HepG2 (cell line): Measurements from ENCODE around the gene NDUFB10. TPM values are rescaled to one million over a fixed set of nuclear protein-coding genes. Genes with fewer than 3 reads are reported as not detected.

Experiments
- ATAC-seq: fragments of 200-7000 bp; cut with Tn5 transposase; 3 replicates; pipeline ENCODE4 v1.9.1; 2020; ENCODE audit warnings: mild to moderate bottlenecking, moderate library complexity
- Bru-seq: library from RNA; stranded (reverse); fragments of 400-500 nt; gene quantifications from one replicate; lab custom pipeline; 2021; lab: Mats Ljungman, UMichigan
- BruChase-seq, 2 experiments: library from RNA; stranded (reverse); fragments of 400-500 nt; gene quantifications; one replicate each; lab custom pipeline; 2021; lab: Mats Ljungman, UMichigan
- BruUV-seq: library from RNA; stranded (reverse); fragments of 400-500 nt; replicated peaks from 2 replicates; lab custom pipeline; 2021; lab: Mats Ljungman, UMichigan
- CTCF ChIA-PET: fragments of 300-600 bp; formaldehyde crosslinking; extraction: SDS; loops from one replicate; lab custom pipeline; 2021; ENCODE audit warnings: low total read pairs, inconsistent platforms, low intra/inter-chr PET ratio; lab: Yijun Ruan, JAX
- POLR2A ChIA-PET: fragments of 350-600 bp; sonication (Branson Sonifier 250); formaldehyde crosslinking; loops from one replicate; lab custom pipeline; 2020; ENCODE audit warnings: antibody characterized with exemption, inconsistent platforms; lab: Yijun Ruan, JAX
- DNase-seq: peaks from one replicate; pipeline ENCODE4 v3.0.0-alpha.2; 2015; ENCODE audit warnings: low spot score
- FAIRE-seq: peaks from 3 replicates; lab custom pipeline; 2011; peaks lifted over from hg19 to GRCh38; lab: Jason Lieb, UNC
- H2AFZ ChIP-seq: one replicate; pipeline ENCODE4 v1.6.1; 2011; ENCODE audit warnings: low read length, inconsistent platforms
- H3K27ac ChIP-seq: fragments of 300-600 bp; 3 replicates; pipeline ENCODE4 v1.8.0; 2011; ENCODE audit warnings: mixed run types, mild to moderate bottlenecking, mixed read lengths, low read length, inconsistent platforms; ENCODE audit not compliant: insufficient read depth; ENCODE audit errors: extremely low read length
- H3K27me3 ChIP-seq, 2 experiments: fragments of 200-600 bp in 1 of 2; 2 replicates in 1 of 2; 3 replicates in 1 of 2; pipeline versions ENCODE4 v1.6.0 to v1.8.0; 2011; ENCODE audit warnings: low read length in 2 of 2, mild to moderate bottlenecking in 2 of 2, moderate library complexity in 2 of 2, inconsistent platforms in 1 of 2; ENCODE audit not compliant: insufficient read depth in 2 of 2, control insufficient read depth in 1 of 2
- H3K36me3 ChIP-seq, 2 experiments: fragments of 200-600 bp in 1 of 2; replicated peaks in 1 of 2; 2 replicates in 1 of 2; 3 replicates in 1 of 2; pipeline versions ENCODE4 v1.5.1 to v1.8.0; 2011; ENCODE audit warnings: low read length in 2 of 2, inconsistent platforms in 1 of 2; ENCODE audit not compliant: insufficient read depth in 2 of 2, control insufficient read depth in 1 of 2
- H3K4me1 ChIP-seq: 2 replicates; pipeline ENCODE4 v1.5.1; 2012; ENCODE audit warnings: low read length, inconsistent platforms; ENCODE audit not compliant: insufficient read depth
- H3K4me2 ChIP-seq: 2 replicates; pipeline ENCODE4 v1.6.0; 2011; ENCODE audit warnings: low read depth, low read length, inconsistent platforms
- H3K4me3 ChIP-seq, 3 experiments: fragments of 200-600 bp in 1 of 3; sonication (generic), shearing (Covaris generic) in 1 of 3; replicated peaks in 1 of 3; 2 replicates each; pipeline ENCODE4 v1.5.1; 2011 to 2016; ENCODE audit warnings: low read length in 3 of 3, inconsistent platforms in 2 of 3, low read depth in 2 of 3, mild to moderate bottlenecking in 2 of 3, control low read depth in 1 of 3, mixed read lengths in 1 of 3; ENCODE audit not compliant: insufficient read depth in 1 of 3
- H3K79me2 ChIP-seq: one replicate; pipeline ENCODE4 v1.6.1; 2011; ENCODE audit warnings: low read length, inconsistent platforms; ENCODE audit not compliant: insufficient read depth
- H3K9ac ChIP-seq: 2 replicates; pipeline ENCODE4 v1.6.0; 2011; ENCODE audit warnings: mild to moderate bottlenecking, low read depth, low read length, inconsistent platforms; ENCODE audit not compliant: insufficient read depth
- H3K9me3 ChIP-seq: 2 replicates; pipeline ENCODE4 v1.5.1; 2012; ENCODE audit warnings: mild to moderate bottlenecking, low read length
- H4K20me1 ChIP-seq: 2 replicates; pipeline ENCODE4 v1.6.0; 2011; ENCODE audit warnings: inconsistent platforms, mild to moderate bottlenecking, low read length, moderate library complexity; ENCODE audit not compliant: insufficient read depth
- HDAC2 ChIP-seq: sonication (generic); formaldehyde crosslinking; IDR thresholded peaks from 2 replicates; pipeline ENCODE4 v1.4.0; 2020; ENCODE audit warnings: missing genetic modification reagents
- MAF1 ChIP-seq: sonication (generic); formaldehyde crosslinking; IDR thresholded peaks from 2 replicates; pipeline ENCODE4 v1.5.0; 2020; ENCODE audit warnings: missing genetic modification reagents, borderline replicate concordance
- MAFF ChIP-seq: IDR thresholded peaks from 2 replicates; pipeline ENCODE4 v1.6.1; 2011; ENCODE audit warnings: low read depth, low read length, improper control_type of control experiment
- MED13 ChIP-seq: sonication (generic); formaldehyde crosslinking; IDR thresholded peaks from 2 replicates; pipeline ENCODE4 v1.5.0; 2020; ENCODE audit warnings: missing genetic modification reagents
- NFRKB ChIP-seq: fragments of 450-650 bp; IDR thresholded peaks from 2 replicates; pipeline ENCODE4 v1.6.1; 2017
- PHF5A ChIP-seq: IDR thresholded peaks from one replicate; pipeline ENCODE4 v1.6.1; 2018; ENCODE audit warnings: low read depth, missing genetic modification reagents; ENCODE audit not compliant: unreplicated experiment
- POLR2G ChIP-seq: fragments of 200-400 bp; formaldehyde crosslinking; IDR thresholded peaks from 2 replicates; pipeline ENCODE4 v1.6.1; 2018; ENCODE audit warnings: mild to moderate bottlenecking, low read depth, low read length, moderate library complexity
- SP5 ChIP-seq: IDR thresholded peaks from 2 replicates; pipeline ENCODE4 v1.6.1; 2016; ENCODE audit warnings: low read depth, borderline replicate concordance
- ZFP1 ChIP-seq: IDR thresholded peaks from 2 replicates; pipeline ENCODE4 v1.6.1; 2016
- ZNF20 ChIP-seq: sonication (generic); formaldehyde crosslinking; IDR thresholded peaks from 2 replicates; pipeline ENCODE4 v1.4.0; 2020; ENCODE audit warnings: mild to moderate bottlenecking, moderate library complexity, missing genetic modification reagents
- ZNF234 ChIP-seq: sonication (generic); formaldehyde crosslinking; conservative IDR thresholded peaks from 2 replicates; pipeline ENCODE4 v1.5.1; 2020; ENCODE audit warnings: mild to moderate bottlenecking, missing genetic modification reagents
- ZNF543 ChIP-seq: sonication (generic); formaldehyde crosslinking; IDR thresholded peaks from 2 replicates; pipeline ENCODE4 v1.4.0; 2020; ENCODE audit warnings: mild to moderate bottlenecking, missing genetic modification reagents
- ZNF556 ChIP-seq: sonication (generic); formaldehyde crosslinking; IDR thresholded peaks from 2 replicates; pipeline ENCODE4 v1.4.0; 2020; ENCODE audit warnings: mild to moderate bottlenecking, missing genetic modification reagents, borderline replicate concordance
- WGBS: methylation state at CpG from one replicate; pipeline ENCODE4 v1.1.6; 2017; ENCODE audit warnings: low lambda C conversion rate; 5-methylcytosine and 5-hydroxymethylcytosine counted together
- in situ Hi-C: cut with HindIII; loops from 2 replicates; pipeline ENCODE4 v1.10.0; 2017; ENCODE audit warnings: low pct_unique_long_range_greater_than_20kb; ENCODE audit not compliant: extremely low pct_ligation_motif_present
- intact Hi-C: fragments of 100-400 bp; cut with micrococcal nuclease; formaldehyde crosslinking; loops from one replicate; pipeline ENCODE4 v1.10.0; 2022; ENCODE audit not compliant: unreplicated experiment
- long read RNA-seq, 2 experiments: library from RNA in 1 of 2; library from polyadenylated mRNA in 1 of 2; stranded (forward) in 1 of 2; unstranded in 1 of 2; transcript quantifications; one replicate each; pipeline ENCODE4 v2.0.0, GENCODE V29; 2019 to 2022
- polyA minus RNA-seq, 3 experiments: library from RNA; depleted of rRNA, polyadenylated mRNA; stranded (reverse); fragments of >200 nt; gene quantifications; 2 replicates each; pipeline ENCODE4 v1.2.3, GENCODE V29; 2011; ENCODE audit warnings: low replicate concordance in 1 of 3
- polyA plus RNA-seq, 8 experiments: library from polyadenylated mRNA; depleted of rRNA in 3 of 8; stranded (reverse) in 7 of 8; unstranded in 1 of 8; fragments of >200 nt; fragmentation: Illumina TruSeq in 4 of 8; extraction: Trizol in 4 of 8; gene quantifications; 2 replicates each; pipeline versions ENCODE4 v1.2.1 to v1.2.3, GENCODE V29; 2011 to 2016; ENCODE audit warnings: low read depth in 4 of 8, missing spikeins in 1 of 8, mixed read lengths in 1 of 8; ENCODE audit not compliant: insufficient read depth in 1 of 8
- total RNA-seq, 5 experiments: library from RNA; depleted of rRNA; stranded (reverse); fragments of >200 nt; fragmentation: Illumina TruSeq; extraction: Trizol; gene quantifications; 2 replicates each; pipeline ENCODE4 v1.2.3, GENCODE V29; 2016; ENCODE audit warnings: low read depth in 1 of 5
- TF ChIP-seq, protein P1 (sequence below): sonication (generic); formaldehyde crosslinking; IDR thresholded peaks from 2 replicates; pipeline ENCODE4 v1.9.0; 2021; ENCODE audit warnings: missing genetic modification reagents, borderline replicate concordance
- TF ChIP-seq, protein P2 (sequence below): sonication (generic); formaldehyde crosslinking; IDR thresholded peaks from 2 replicates; pipeline ENCODE4 v1.4.0; 2020; ENCODE audit warnings: mild to moderate bottlenecking, low read depth, missing genetic modification reagents
- TF ChIP-seq, protein P3 (sequence below): sonication (generic); formaldehyde crosslinking; IDR thresholded peaks from 2 replicates; pipeline ENCODE4 v1.4.0; 2020; ENCODE audit warnings: missing genetic modification reagents

NDUFB10 gene
- 143 and 157 TPM in 2 replicates for total RNA-seq (2016; rRNA removed; fragmentation: Illumina TruSeq; extraction: Trizol)
- total RNA-seq (2016; cell fraction: cytosol; rRNA removed; fragmentation: Illumina TruSeq; extraction: Trizol; ENCODE audit: low read depth) = 74.8 and 95.4 TPM in 2 replicates
- 145 TPM in 2 replicates for total RNA-seq (2016; cell fraction: insoluble cytoplasmic fraction; rRNA removed; fragmentation: Illumina TruSeq; extraction: Trizol)
- total RNA-seq (2016; cell fraction: membrane; rRNA removed; fragmentation: Illumina TruSeq; extraction: Trizol) = 96.5 and 119 TPM in 2 replicates
- 52.6 and 56.0 TPM in 2 replicates for total RNA-seq (2016; cell fraction: nucleus; rRNA removed; fragmentation: Illumina TruSeq; extraction: Trizol)
- 68.6 and 73.7 TPM in 2 replicates for polyA plus RNA-seq (2011; rRNA removed)
- polyA plus RNA-seq (2011; cell fraction: cytosol; rRNA removed) = 111 and 159 TPM in 2 replicates
- polyA plus RNA-seq (2011; cell fraction: nucleus; rRNA removed) = 63.4 and 64.1 TPM in 2 replicates
- 74.9 and 80.6 TPM in 2 replicates for polyA plus RNA-seq (2012)
- 121 and 146 TPM in 2 replicates for polyA plus RNA-seq (2016; cell fraction: cytosol; fragmentation: Illumina TruSeq; extraction: Trizol; ENCODE audit: low read depth)
- polyA plus RNA-seq (2016; cell fraction: insoluble cytoplasmic fraction; fragmentation: Illumina TruSeq; extraction: Trizol; ENCODE audit: low read depth) = 185 and 203 TPM in 2 replicates
- polyA plus RNA-seq (2016; cell fraction: membrane; fragmentation: Illumina TruSeq; extraction: Trizol; ENCODE audit: low read depth) = 122 and 150 TPM in 2 replicates
- polyA plus RNA-seq (2016; cell fraction: nucleus; fragmentation: Illumina TruSeq; extraction: Trizol; ENCODE audit: insufficient read depth, low read depth) = 134 and 138 TPM in 2 replicates
- polyA minus RNA-seq (2011; rRNA and poly(A)+ RNA removed; ENCODE audit: low replicate concordance) = 54.4 and 101 TPM in 2 replicates
- 63.5 and 64.7 TPM in 2 replicates for polyA minus RNA-seq (2011; cell fraction: cytosol; rRNA and poly(A)+ RNA removed)
- 15.9 and 21.5 TPM in 2 replicates for polyA minus RNA-seq (2011; cell fraction: nucleus; rRNA and poly(A)+ RNA removed)
- percentile 69 among the genes with signal in this experiment for Bru-seq, nascent RNA
- BruChase-seq, experiment 1, labeled RNA remaining after a 6-hour chase = percentile 81 among the genes with signal in this experiment
- BruChase-seq, experiment 2, labeled RNA remaining after a 2-hour chase = percentile 62 among the genes with signal in this experiment
- long read RNA-seq, experiment 1, transcript NDUFB10-201 (4 exons, 705 nt) = major isoform, 124 of 137 reads
- long read RNA-seq, experiment 1, transcript NDUFB10-204 (4 exons, 628 nt) = minor isoform, 5 of 137 reads
- long read RNA-seq, experiment 1, partial matches to known transcripts = 1 of 137 reads
- long read RNA-seq, experiment 1, other reads (novel, unspliced or antisense) = 5 of 137 reads
- long read RNA-seq, experiment 2, transcript NDUFB10-202 (3 exons, 830 nt) = minor isoform, 88 of 256 reads
- long read RNA-seq, experiment 2, transcript NDUFB10-201 (4 exons, 705 nt) = major isoform, 139 of 256 reads
- long read RNA-seq, experiment 2, partial matches to known transcripts = 11 of 256 reads
- long read RNA-seq, experiment 2, other reads (novel, unspliced or antisense) = 11 of 256 reads

DNA sequence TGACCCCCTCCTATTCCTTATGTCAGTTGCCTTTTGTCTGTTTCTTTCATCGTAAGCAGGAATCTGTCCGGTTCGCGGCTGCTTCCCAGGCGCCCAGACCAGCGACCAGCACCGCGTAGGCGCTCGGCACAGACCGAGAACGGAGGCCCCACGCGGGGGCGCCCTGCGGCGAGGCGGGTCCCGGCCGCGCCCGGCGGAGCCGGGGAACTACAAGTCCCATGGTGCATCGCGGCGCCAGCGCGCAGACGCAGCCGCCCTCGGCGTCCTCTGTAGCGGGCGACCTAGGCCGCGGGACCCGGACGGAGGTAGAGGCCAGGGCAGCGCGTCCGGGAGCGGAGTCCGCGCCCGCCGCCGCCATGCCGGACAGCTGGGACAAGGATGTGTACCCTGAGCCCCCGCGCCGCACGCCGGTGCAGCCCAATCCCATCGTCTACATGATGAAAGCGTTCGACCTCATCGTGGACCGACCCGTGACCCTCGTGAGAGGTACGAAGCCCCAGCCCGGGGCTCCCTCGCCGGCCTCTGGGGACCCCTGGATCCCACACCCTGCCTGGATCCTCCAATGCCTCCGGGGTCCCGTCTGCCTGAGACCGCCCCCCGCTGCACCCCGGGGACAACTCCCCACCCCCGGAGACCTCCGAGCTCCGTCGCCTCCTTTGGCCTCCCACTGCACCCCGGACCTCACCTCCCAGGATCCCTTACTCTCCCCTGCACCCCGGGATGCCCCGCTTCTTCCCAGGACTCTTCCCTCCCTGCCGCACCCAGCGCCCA lies at the start of gene NDUFB10:
Gene NDUFB10, plus strand, starts transcription at position 270 of the 771 bp plus-strand sequence. Its CDS starts 87 bp downstream, at position 357.
- H3K36me3 ChIP-seq = peaks cover 3 to 19% of the 10 kb centered on the region in 2 experiments; a peak in 3 of 5 replicates
- ChIA-PET CTCF (no interaction called here), POLR2A (interaction anchor here (3.0 to 7.4 kb wide), 2 partner anchors 12 to 18 kb away, joined by 26 to 139 read pairs; partner anchors contain the start of genes MSRB1 and TBL3)
- WGBS = under 1% methylated on average over 43 of the region's 79 CpGs
- peaks cover 0 to 5% of the 10 kb centered on the region in 2 experiments; a peak in 3 of 5 replicates for H3K27me3 ChIP-seq
- peak within 1 kb of the TSS; percentile 65 for H2AFZ ChIP-seq
- in situ Hi-C loops = no loop called here
- H3K9ac ChIP-seq = peak within 1 kb of the TSS; percentile 94
- peaks cover 34% of the 10 kb centered on the region for H4K20me1 ChIP-seq
- BruUV-seq = no TSS peak
- H3K79me2 ChIP-seq = peaks cover 30% of the 10 kb centered on the region
- FAIRE-seq = no peak
- intact Hi-C loops = loop anchor here (2.0 kb wide), 1 partner anchor 19 kb away; no protein-coding TSS in a partner anchor
- H3K4me3 ChIP-seq = peak within 1 kb of the TSS; percentile 81 to 98 (median 94)
- H3K9me3 ChIP-seq = no peaks in the 10 kb centered on the region
- H3K4me1 ChIP-seq = peaks cover 51% of the 10 kb centered on the region
- peak; percentile 74 for ATAC-seq
- H3K27ac ChIP-seq = peak within 1 kb of the TSS; percentile 80
- peak; percentile 80 for DNase-seq
- H3K4me2 ChIP-seq = peak within 1 kb of the TSS; percentile 98
- TF ChIP-seq PHF5A (CRISPR knock-in tag) (no peak), SP5 (CRISPR knock-in tag) (no peak), MED13 (CRISPR knock-in tag) (no peak), MAF1 (CRISPR knock-in tag) (0 out of 2 replicates have a peak, but pooled peaks have one; percentile 63), ZNF20 (CRISPR knock-in tag) (no peak), NFRKB (no peak), MAFF (no peak), ZFP1 (no peak), HDAC2 (peak; percentile 57; the same call in 1 of the 2 replicates), POLR2G (peak; percentile 98), ZNF556 (peak; percentile 82; the same call in 1 of the 2 replicates), ZNF543 (CRISPR knock-in tag) (no peak), ZNF234 (CRISPR knock-in tag) (0 out of 2 replicates have a peak, but pooled peaks have one; percentile 54)
- TF ChIP-seq, protein P1, sequence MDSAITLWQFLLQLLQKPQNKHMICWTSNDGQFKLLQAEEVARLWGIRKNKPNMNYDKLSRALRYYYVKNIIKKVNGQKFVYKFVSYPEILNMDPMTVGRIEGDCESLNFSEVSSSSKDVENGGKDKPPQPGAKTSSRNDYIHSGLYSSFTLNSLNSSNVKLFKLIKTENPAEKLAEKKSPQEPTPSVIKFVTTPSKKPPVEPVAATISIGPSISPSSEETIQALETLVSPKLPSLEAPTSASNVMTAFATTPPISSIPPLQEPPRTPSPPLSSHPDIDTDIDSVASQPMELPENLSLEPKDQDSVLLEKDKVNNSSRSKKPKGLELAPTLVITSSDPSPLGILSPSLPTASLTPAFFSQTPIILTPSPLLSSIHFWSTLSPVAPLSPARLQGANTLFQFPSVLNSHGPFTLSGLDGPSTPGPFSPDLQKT (CRISPR knock-in tag) = no peak
- TF ChIP-seq, protein P2, sequence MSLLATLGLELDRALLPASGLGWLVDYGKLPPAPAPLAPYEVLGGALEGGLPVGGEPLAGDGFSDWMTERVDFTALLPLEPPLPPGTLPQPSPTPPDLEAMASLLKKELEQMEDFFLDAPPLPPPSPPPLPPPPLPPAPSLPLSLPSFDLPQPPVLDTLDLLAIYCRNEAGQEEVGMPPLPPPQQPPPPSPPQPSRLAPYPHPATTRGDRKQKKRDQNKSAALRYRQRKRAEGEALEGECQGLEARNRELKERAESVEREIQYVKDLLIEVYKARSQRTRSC (CRISPR knock-in tag) = 0 out of 2 replicates have a peak, but pooled peaks have one; percentile 56
- TF ChIP-seq, protein P3, sequence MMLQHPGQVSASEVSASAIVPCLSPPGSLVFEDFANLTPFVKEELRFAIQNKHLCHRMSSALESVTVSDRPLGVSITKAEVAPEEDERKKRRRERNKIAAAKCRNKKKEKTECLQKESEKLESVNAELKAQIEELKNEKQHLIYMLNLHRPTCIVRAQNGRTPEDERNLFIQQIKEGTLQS (CRISPR knock-in tag) = peak; percentile 56
